Measurements from ENCODE around the gene LRP1.

LRP1 gene

DNA sequence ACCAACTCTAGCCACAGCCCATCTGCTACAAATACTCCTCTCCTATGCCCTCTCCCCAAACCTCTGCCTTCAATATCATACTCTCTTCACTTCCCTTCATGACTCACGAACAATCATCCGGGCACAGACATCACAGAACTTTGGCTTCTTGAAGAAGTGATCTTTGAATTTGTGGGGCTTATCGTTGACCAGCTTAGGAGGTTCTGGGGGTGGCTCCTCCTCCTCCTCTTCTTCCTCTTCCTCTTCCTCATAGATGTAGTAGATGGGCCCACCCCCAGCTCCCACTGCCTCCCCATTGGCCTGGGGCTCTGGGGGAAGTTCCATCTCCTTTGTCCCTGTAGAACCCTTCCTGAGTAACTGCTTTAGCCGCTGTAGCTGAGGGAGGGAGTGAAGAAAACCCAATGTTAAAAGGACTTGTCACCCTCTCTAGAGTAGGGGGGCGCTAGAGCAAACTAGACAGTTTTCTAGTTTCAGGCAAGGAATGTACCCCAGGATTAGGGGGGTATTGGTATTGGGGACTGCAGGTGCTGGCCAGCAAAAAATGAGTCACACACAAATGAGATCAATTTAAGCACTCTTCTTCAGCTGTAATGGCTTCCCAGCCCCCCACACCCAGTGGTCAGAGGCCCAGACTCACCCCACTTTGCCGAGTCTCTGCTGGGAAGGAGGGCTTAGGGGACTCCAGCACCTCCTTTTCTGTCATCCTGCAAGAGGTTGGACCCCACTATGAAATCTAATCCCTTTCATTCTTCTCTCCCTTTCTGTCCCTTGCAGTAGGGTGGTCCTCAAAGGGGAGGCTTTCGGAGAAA, 120.9 kb downstream of the LRP1 start:
- DNase-seq (ENCODE audit: low read depth, low spot score) = no peak

DNA sequence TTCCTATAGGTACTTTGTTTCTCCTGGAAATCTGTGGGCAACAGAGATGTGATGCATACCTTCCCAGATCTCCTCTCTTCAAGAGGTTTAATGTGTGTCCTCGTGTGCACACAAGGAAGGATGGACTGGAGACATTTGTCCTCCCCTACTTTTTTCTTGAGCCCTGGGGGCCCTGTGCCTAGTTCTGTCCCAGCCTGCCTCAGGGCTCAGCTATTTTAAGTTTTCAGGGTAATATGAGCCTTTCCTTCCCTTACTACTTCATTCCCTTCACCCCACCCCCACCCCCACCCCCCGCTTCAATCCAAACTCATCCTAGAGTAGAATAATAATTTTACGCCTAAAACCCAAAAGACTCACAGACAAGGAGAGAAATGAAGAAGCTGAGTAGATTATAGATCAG, 122.3 kb downstream of the LRP1 start:
- no peak for DNase-seq (ENCODE audit: low read depth, low spot score)

DNA sequence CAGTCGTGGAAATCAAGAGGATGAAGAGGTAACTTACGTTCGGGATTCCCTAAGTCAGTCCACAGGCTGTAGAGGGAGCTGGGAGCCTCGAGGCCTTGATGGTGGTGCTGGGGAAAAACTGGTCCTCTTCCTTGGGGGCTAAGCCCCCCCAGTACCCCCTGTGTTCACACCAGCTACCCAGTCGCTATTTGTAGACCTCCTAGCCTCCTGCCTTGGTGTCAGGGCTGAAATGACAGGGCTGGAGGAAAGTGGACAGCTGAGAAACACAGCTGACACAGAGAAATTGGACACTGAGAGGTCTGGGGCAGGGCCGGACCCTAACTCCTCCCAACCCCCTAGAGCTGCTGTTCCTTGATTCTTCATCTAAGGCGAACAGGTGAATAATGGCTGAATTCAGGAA, 122.7 kb downstream of the LRP1 start, which contains the start of gene STAC3:
Gene STAC3, minus strand, starts transcription at position 232 of the 400 bp plus-strand sequence. CDS start 1,551 bp downstream, outside the sequence.
- DNase-seq (ENCODE audit: low read depth, low spot score) = no peak

DNA sequence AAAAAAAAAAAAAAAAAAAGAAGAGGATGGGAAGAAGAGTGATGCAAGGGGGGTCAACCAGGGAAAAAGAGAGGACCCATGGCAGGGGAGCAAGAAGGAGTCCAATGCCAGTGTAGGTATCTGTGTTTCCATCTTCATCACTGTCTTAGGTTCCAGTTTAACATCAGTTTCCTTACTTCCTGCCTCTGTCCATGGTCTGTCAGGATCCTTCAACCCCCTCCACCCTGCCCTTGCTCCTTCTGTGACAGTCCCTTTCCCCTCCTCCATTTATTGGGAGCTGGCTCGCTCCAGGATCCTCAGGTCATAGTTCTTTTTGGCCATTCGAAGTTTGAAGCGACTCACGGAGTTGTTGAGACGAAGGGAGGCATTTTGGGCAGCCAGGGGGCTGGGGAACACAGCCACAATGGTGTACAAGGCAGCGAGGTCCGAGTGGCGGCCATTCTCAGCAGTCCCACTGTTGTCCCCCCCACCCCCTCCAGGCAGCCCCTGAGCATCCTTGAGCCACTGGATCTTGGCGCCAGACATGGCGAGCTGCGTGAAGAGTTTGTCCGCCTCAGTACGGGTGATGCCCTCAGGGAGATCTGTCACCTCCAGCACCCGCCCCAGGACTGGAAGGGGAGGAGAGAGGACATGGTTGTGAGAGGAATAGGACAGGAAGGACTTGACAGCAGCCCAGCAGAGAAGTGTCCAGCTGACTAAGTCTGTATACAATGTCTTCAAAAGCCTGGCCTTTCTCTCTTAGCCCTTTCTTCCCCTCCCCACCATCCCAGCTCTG, 126.4 kb downstream of the LRP1 start:
- DNase-seq (ENCODE audit: low read depth, low spot score) = no peak

DNA sequence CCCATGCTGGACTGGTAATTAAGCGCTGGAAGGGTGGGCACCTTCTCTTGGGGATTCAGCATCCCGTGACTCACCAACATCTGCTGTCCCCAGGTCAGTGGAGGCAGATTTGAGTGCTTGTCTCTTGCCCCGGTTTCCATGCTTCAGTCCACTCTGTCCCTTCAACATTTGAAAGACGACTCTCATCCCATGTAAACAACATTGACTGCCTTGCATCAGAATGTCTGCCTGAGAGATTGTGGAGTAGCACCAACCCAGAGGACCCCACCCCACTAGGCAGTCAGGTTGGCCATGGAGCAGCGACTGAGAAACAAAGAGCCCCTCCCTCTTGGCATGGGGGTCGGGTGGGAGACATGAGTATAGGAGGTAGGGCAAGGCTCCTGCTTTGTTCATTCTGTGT, 127.6 kb downstream of the LRP1 start:
- no peak for DNase-seq (ENCODE audit: low read depth, low spot score)

DNA sequence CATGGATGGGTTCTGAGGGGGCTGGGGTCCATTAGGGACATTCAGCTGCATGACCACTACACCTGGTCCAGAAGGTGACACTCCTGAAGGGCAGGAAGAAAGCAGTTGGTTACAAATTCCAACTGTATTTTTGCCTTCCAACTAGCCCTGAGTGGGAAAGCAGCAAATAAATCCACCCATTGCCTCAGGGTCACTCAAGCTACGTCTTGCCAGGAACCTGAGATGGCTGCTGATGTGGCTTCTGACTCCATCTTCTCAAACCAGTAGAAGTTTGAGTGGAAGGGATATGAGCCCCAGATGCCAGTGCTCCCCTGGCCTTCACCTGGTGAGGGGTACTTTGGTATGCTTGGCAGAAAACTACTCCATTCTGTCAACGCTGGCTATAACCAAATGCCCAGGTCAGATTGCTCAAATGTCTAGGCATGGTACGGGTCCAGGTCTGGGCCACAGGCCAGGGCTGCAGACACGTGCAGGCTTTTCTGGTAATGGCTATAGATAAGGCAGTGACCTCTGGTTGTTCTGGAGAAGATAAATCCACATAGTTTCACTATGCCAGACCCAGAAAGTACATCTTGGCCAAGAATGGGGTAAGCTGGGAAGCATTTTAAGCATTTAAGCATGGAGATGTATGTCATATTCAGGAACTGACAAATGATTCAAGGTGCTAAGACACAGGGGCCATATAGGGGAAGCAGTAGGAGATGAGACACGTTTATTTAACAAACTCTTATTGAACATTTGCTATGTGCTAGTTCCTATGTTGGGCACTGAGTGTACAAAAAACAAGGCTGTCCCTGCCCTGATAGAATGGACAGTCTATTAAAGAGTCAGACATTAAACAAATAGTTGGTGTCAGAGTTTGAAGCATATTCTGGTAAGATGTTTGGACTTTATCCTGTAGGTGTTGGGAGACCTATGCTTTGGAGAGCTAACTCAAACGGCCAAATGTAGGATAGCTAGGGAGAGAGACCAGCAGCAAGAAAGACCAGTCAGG, 131.0 kb downstream of the LRP1 start:
- no peak for DNase-seq (ENCODE audit: low read depth, low spot score)

DNA sequence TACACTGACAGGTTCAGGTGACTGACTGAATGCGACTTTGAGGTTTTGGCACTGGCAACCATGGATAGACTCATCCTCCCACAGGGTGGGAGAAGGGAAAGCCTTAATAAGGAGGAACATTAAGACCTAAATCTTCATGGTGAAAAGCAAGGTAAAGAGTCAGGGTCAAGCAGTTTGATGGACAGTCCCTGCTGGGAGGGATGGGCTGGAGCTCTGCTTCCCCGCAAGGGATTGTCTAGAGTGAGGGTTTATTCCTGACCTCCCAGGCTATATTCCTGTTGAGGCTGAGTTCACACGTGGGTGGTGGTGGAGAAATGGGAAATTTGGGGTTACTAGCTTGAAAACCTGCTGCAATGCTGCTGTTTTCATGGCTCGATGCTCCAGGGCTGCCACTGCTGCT, 132.1 kb downstream of the LRP1 start:
- DNase-seq (ENCODE audit: low read depth, low spot score) = no peak

DNA sequence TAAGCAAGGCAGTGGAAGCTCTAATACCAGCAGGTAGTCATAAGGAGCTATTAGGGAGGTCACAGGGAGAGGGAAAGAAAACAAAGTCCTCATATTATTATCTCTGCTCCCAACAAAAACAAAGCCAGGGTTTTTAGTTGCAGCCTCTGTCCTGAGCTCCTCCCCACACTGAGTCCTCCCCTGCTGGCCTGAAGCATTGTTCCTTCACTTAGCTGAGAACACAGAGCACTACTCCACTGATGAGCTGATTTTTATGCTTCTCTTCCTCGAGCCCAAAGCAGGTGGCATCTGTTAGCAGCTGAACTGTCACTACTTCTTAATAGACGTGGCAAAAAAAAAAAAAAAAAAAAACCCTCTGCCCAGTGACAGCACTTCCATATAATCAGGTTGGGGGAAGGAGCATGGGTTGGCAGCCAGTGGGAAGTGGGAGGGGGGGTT, 133.2 kb downstream of the LRP1 start:
- DNase-seq (ENCODE audit: low read depth, low spot score) = no peak

DNA sequence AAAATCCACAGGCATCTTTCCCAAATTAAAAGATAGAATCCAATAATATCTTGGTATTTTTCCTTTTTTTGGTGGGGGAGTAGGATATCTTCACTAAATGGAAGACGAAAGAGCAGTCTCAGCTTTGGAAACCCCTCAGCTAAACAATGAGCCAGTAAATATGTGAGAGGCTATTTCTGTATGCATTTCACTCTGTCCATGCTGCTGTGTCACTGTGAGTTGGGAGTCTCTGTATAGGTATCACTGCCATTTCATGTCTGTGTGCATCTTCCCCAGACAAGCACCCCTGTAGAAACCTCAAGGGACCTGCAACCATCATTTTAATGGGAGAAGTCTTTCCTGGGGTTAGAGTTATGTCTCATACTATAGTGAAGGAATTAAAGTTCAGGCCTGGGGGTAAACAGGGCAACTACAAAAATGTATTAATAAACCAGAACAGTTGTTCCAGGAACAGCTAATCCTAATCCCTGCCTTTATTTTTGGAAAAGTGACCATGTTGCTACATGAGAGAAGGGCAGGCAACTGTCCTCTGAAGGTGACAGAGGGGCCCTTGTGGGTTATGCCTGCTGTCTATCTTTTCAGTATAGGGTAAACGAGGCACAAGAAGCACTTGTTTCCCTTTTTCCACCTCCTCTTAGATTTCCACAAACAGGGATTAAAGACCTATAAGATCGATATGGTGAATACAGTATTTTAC, 134.0 kb downstream of the LRP1 start:
- DNase-seq (ENCODE audit: low read depth, low spot score) = no peak
